ENCODE data around the gene LRRC36. TPM values are rescaled to one million over a fixed set of nuclear protein-coding genes. Genes with fewer than 3 reads are reported as not detected.

LRRC36 gene
- total and polyA plus RNA-seq, 12 donors, result 0.26 to 0.88 (median 0.42) TPM; not detected in 9

GRCh38 chr16:67296420-67296819 lies 30.2 kb upstream of the LRRC36 start:
- H3K27me3 ChIP-seq, result no peaks in the 10 kb centered on the region
- DNase-seq, result no peak
- no peak for ATAC-seq
- intact Hi-C loops (cut with DNase I), result no loop called here
- H3K4me3 ChIP-seq, result no peak overlapping the region
- no peak overlapping the region for H3K27ac ChIP-seq
- peaks cover 0 to 9% (median 4%) of the 10 kb centered on the region in 9 donors for H3K4me1 ChIP-seq
- no peaks in the 10 kb centered on the region for H3K36me3 ChIP-seq
- no peaks in the 10 kb centered on the region for H3K9me3 ChIP-seq
- 70 to 78% methylated on average over 3 of the region's 3 CpGs for WGBS, 2 donors
- no peak for TF ChIP-seq CTCF (IDR thresholded peaks at IDR 0.05)

GRCh38 chr16:67298277-67298676 lies 28.3 kb upstream of the LRRC36 start:
- DNase-seq (no peak), ATAC-seq (no peak)
- Histone ChIP-seq H3K9me3 (no peaks in the 10 kb centered on the region), H3K27ac (no peak overlapping the region), H3K36me3 (no peaks in the 10 kb centered on the region), H3K4me3 (no peak overlapping the region), H3K4me1 (peaks cover 0 to 16% (median 11%) of the 10 kb centered on the region in 9 donors), H3K27me3 (no peaks in the 10 kb centered on the region)
- WGBS, 2 donors, result 96 to 97% methylated on average over 9 of the region's 9 CpGs
- no peak for TF ChIP-seq CTCF (IDR thresholded peaks at IDR 0.05)
- intact Hi-C loops (cut with DNase I), result no loop called here

- no peak overlapping the region for H3K4me3 ChIP-seq
- WGBS, 2 donors, result 95% methylated on average over 15 of the region's 15 CpGs
- intact Hi-C loops (cut with DNase I), result no loop called here
- H3K4me1 ChIP-seq, result peaks cover 0 to 16% (median 11%) of the 10 kb centered on the region in 9 donors
- no peaks in the 10 kb centered on the region for H3K9me3 ChIP-seq
- no peak for TF ChIP-seq CTCF (IDR thresholded peaks at IDR 0.05)
- H3K27ac ChIP-seq, result no peak overlapping the region
- DNase-seq (no peak), ATAC-seq (no peak)
- no peaks in the 10 kb centered on the region for H3K27me3 ChIP-seq
- H3K36me3 ChIP-seq, result no peaks in the 10 kb centered on the region
Observed at GRCh38 chr16:67299269-67299668, 27.3 kb upstream of the LRRC36 start.

- no peaks in the 10 kb centered on the region for H3K36me3 ChIP-seq
- TF ChIP-seq CTCF (IDR thresholded peaks at IDR 0.05), result no peak
- H3K4me3 ChIP-seq, result no peak overlapping the region
- peak overlapping the region in 1 of 10 donors; percentile 7 for H3K27ac ChIP-seq
- H3K9me3 ChIP-seq, result no peaks in the 10 kb centered on the region
- intact Hi-C loops (cut with DNase I), result no loop called here
- peaks cover 0 to 16% (median 11%) of the 10 kb centered on the region in 9 donors for H3K4me1 ChIP-seq
- H3K27me3 ChIP-seq, result no peaks in the 10 kb centered on the region
- DNase-seq (peak; percentile 38 to 53), ATAC-seq (peak in 7 of 8 donors; percentile 67 to 85 (median 74))
- 65 to 71% methylated on average over 11 of the region's 11 CpGs for WGBS, 2 donors
Observed at GRCh38 chr16:67301080-67301782, 25.4 kb upstream of the LRRC36 start.

All from heart right ventricle (tissue), 16 donors.